Progenitor cell of endocrine pancreas (in vitro differentiated cells): ENCODE results near the gene SH3PXD2B. TPM values are rescaled to one million over a fixed set of nuclear protein-coding genes. Genes with fewer than 3 reads are reported as not detected.

Experiments used
- DNase-seq: peaks from one replicate; pipeline ENCODE4 v3.0.0; 2021; ENCODE audit warnings: low spot score; ENCODE audit not compliant: unreplicated experiment
- H3K27ac Mint-ChIP-seq: 2 replicates; pipeline ENCODE4 v1.8.0; 2021; ENCODE audit warnings: mild to moderate bottlenecking, moderate library complexity, mixed read lengths
- H3K27me3 Mint-ChIP-seq: 2 replicates; pipeline ENCODE4 v1.8.0; 2021; ENCODE audit warnings: mixed read lengths
- H3K36me3 Mint-ChIP-seq: 2 replicates; pipeline ENCODE4 v1.8.0; 2022; ENCODE audit warnings: mixed read lengths; ENCODE audit not compliant: insufficient read depth
- H3K4me1 Mint-ChIP-seq: 2 replicates; pipeline ENCODE4 v1.8.0; 2021; ENCODE audit warnings: low read depth, mixed read lengths
- H3K4me3 Mint-ChIP-seq: 2 replicates; pipeline ENCODE4 v1.8.0; 2021; ENCODE audit warnings: low read depth, mild to moderate bottlenecking, moderate library complexity, mixed read lengths
- H3K9me3 Mint-ChIP-seq: 2 replicates; pipeline ENCODE4 v1.8.0; 2021; ENCODE audit warnings: low read depth, mixed read lengths
- total RNA-seq: library from RNA; stranded (reverse); gene quantifications from 2 replicates; pipeline ENCODE4 v1.2.1, GENCODE V29; 2021
- TF ChIP-seq, protein P1 (sequence below): fragments of 200-600 bp; sonication (generic); IDR thresholded peaks from one replicate; pipeline ENCODE4 v1.5.0; 2021; ENCODE audit warnings: antibody characterized with exemption, mild to moderate bottlenecking; ENCODE audit not compliant: unreplicated experiment

The SH3PXD2B gene
- total RNA-seq, 1 donor from 2014 or later = 79.8 TPM

DNA sequence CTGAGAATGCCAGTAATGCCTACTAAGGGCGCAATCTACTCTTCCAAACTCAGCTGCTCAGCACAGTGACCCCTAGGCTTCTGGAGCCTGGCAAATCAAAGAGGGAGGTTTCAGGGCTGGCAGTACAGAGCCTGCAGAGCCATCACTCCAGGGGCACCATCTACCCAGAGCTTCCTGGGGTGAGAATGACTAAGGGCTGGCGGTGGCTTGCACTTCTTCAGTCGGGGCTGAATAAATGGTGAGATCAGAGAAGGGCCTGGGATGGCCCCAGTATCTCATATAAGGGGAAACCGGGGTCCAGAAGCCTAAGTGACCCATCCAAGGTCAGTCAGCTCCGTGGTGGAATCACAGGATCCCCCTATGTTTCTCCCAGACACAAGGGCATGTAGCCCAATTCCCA is 5.3 kb downstream of the SH3PXD2B start:
- no peak overlapping the region for H3K27ac Mint-ChIP-seq
- DNase-seq = no peak
- H3K27me3 Mint-ChIP-seq = no peaks in the 10 kb centered on the region
- peaks cover 20% of the 10 kb centered on the region for H3K4me1 Mint-ChIP-seq
- H3K4me3 Mint-ChIP-seq = no peak overlapping the region
- H3K36me3 Mint-ChIP-seq = peaks cover 8% of the 10 kb centered on the region
- TF ChIP-seq, protein P1, sequence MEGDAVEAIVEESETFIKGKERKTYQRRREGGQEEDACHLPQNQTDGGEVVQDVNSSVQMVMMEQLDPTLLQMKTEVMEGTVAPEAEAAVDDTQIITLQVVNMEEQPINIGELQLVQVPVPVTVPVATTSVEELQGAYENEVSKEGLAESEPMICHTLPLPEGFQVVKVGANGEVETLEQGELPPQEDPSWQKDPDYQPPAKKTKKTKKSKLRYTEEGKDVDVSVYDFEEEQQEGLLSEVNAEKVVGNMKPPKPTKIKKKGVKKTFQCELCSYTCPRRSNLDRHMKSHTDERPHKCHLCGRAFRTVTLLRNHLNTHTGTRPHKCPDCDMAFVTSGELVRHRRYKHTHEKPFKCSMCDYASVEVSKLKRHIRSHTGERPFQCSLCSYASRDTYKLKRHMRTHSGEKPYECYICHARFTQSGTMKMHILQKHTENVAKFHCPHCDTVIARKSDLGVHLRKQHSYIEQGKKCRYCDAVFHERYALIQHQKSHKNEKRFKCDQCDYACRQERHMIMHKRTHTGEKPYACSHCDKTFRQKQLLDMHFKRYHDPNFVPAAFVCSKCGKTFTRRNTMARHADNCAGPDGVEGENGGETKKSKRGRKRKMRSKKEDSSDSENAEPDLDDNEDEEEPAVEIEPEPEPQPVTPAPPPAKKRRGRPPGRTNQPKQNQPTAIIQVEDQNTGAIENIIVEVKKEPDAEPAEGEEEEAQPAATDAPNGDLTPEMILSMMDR = no peak
- H3K9me3 Mint-ChIP-seq = no peaks in the 10 kb centered on the region

DNA sequence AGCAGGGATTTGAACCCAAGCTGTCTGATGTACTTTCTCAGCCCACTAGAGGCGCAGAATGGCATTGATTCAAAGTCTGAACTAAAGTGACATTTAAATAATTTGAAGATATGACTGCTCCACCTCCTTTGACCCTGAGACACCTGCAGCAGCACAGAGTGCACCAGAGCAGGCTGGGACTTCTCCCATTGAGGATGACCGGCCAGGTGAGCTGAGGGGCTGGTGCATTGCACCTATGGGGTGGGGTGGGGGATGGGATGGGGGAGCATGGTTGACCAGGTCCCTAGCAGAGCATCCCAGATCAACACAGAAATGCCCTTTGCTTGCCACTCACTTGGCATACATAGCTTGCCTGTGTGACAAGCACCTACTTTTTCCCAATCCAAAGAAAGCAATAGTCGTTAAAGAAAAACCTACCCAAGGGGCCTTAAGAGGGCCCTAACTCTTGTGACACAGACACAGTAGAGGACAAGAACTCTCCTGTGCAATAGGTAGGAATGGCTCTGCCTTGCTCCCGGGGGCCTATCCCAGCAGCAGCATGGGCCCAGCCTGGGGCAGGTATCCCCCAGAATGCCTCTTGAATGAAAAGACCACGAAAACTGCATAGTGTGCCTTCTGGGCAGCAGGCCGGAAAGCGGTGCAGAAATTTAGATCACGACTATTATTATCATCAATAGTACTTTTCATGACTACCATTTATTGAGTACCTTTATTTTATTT is 6.5 kb downstream of the SH3PXD2B start:
- peaks cover 15% of the 10 kb centered on the region for H3K4me1 Mint-ChIP-seq
- H3K36me3 Mint-ChIP-seq = peaks cover 8% of the 10 kb centered on the region
- no peaks in the 10 kb centered on the region for H3K9me3 Mint-ChIP-seq
- H3K4me3 Mint-ChIP-seq = no peak overlapping the region
- TF ChIP-seq, protein P1 = no peak
- H3K27ac Mint-ChIP-seq = no peak overlapping the region
- no peak for DNase-seq
- no peaks in the 10 kb centered on the region for H3K27me3 Mint-ChIP-seq

DNA sequence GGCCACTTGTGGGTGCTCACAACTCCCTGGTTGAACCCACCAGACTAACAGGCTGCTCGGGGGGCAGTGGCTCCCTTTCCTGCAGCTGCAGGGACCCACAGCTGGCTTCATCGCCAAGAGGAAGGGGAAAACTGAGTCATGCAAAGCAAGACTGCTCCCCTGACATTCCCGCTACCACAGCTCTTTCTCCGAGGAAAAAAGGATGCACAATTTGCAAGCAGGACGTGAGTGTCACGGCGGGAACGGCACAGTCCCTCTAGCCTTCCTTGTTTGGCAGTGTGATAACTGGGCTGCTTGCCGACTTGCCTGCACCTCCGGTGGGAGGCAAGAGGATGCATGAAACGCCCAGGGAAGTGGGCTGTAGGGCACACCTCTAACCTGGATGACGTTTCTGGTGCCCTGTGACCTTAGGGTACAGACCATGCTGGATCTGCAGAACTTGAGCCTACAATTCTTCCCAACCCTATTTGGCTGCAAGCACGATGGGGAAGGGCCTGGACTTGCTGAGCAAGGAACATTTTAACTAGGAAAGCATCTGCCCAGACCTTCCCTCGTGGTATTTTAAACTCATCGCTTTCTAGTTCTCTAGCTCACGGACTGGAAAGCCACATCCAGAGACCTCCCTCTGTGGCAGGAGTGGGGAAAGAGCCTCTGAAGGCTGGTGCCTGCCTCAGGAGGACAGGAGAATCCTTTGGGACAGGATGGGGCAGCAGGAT is 7.8 kb downstream of the SH3PXD2B start:
- Mint-ChIP-seq H3K4me3 (no peak overlapping the region), H3K36me3 (peaks cover 8% of the 10 kb centered on the region), H3K27ac (no peak overlapping the region), H3K4me1 (peaks cover 11% of the 10 kb centered on the region), H3K9me3 (no peaks in the 10 kb centered on the region), H3K27me3 (no peaks in the 10 kb centered on the region)
- TF ChIP-seq, protein P1 = no peak
- no peak for DNase-seq

DNA sequence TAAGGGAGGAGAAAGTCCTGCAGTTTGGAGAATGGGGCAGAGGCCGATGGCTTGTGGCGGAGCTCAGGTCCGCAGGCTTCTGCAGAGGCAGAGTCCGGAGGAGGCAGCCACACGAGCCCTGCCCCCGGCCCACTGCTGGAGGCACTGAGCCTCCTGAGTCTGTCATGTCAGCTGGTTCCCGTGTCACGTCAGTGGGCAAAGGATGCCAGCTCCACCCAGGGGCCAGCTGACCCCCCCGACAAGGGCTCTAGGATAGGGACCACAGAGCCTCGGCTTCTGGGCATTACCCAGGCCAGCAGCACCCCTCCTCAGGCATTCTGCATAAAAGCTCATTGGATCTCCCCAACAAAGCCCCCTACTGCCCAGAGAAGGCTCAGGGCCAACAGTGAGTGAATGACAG is 8.5 kb downstream of the SH3PXD2B start:
- no peak overlapping the region for H3K27ac Mint-ChIP-seq
- peaks cover 5% of the 10 kb centered on the region for H3K4me1 Mint-ChIP-seq
- no peak for DNase-seq
- TF ChIP-seq, protein P1 = no peak
- peaks cover 4% of the 10 kb centered on the region for H3K36me3 Mint-ChIP-seq
- H3K9me3 Mint-ChIP-seq = no peaks in the 10 kb centered on the region
- H3K4me3 Mint-ChIP-seq = no peak overlapping the region
- no peaks in the 10 kb centered on the region for H3K27me3 Mint-ChIP-seq

DNA sequence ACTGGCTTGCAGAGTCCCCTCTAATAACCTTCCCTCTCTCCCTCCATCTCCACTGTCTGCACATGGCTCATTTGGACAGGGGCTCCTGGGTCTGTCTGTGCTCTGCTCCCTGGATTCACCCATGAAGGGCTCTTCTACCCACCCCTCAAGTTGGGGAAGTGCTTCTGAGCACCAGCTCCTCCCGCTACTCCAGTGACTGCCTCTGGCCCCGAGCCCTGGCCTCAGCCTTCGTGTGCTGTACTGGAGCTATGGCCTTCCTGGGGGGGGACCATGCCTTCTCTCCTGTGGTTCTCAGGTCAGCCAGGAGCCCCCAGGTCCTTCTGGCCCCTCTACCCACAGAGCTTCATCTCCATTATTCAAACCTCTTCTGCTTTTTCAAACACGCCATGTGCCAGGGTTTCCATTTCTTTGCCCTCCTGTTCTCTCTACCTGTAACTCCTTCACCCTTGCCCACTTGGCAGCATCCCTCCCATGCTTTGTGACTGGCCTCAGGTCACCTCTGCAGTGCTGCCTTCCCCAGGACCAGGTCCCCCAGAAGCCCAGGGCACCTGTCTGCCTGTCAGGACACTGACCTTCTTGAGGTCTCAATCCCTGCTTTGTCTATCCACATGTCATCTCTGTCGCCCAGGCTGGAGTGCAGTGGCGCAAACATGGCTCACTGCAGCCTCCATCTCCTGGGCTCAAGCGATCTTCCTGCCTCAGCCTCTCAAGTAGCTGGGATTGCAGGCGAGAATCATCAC is 9.5 kb downstream of the SH3PXD2B start:
- no peak overlapping the region for H3K4me3 Mint-ChIP-seq
- TF ChIP-seq, protein P1 = no peak
- no peak overlapping the region for H3K27ac Mint-ChIP-seq
- H3K36me3 Mint-ChIP-seq = peaks cover 3% of the 10 kb centered on the region
- no peaks in the 10 kb centered on the region for H3K27me3 Mint-ChIP-seq
- H3K9me3 Mint-ChIP-seq = no peaks in the 10 kb centered on the region
- H3K4me1 Mint-ChIP-seq = peaks cover 5% of the 10 kb centered on the region
- no peak for DNase-seq
